ENCODE data around the gene NTSR1. TPM values are rescaled to one million over a fixed set of nuclear protein-coding genes. Genes with fewer than 3 reads are reported as not detected.

Gene NTSR1
- total RNA-seq, 1 experiment from 2014 or later, result 15.9 TPM

DNA sequence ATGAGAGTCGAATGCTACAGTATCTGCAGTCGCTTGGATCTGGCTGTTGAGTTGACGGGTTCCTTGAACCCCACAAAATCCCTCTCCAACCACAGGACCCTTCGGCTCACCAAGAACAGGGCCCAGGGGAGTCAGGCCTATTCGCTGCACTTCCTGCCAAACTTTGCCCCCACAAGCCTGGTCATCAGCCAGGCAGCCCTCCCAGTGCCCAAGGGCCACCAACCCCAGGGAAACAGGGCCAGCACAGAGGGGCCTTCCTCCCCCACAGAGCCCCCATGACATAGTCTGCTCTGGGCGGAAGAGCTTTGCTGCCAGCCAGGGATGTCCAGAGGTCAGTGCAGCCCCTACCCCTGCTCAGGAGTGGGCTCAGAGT lies 53.1 kb downstream of the NTSR1 start:
- POLR2A ChIA-PET (ENCODE audit: low non-redundant PET), result no interaction called here
- Histone ChIP-seq H3K27ac (ENCODE audit: low read depth, low read length, poor library complexity, severe bottlenecking) (peak overlapping the region; percentile 78), H3K36me3 (ENCODE audit: insufficient read depth, low read length, poor library complexity, severe bottlenecking) (peaks cover 12% of the 10 kb centered on the region), H3K27me3 (replicated peaks; ENCODE audit: insufficient read depth, low read depth, low read length, poor library complexity) (no peaks in the 10 kb centered on the region), H3K4me3 (ENCODE audit: low read depth, low read length, poor library complexity, severe bottlenecking) (no peak overlapping the region), H3K4me1 (ENCODE audit: insufficient read depth, low read length, poor library complexity, severe bottlenecking) (peaks cover 24% of the 10 kb centered on the region), H3K9me3 (ENCODE audit: low read depth, low read length, poor library complexity, severe bottlenecking) (no peaks in the 10 kb centered on the region)
- intact Hi-C loops (cut with micrococcal nuclease; ENCODE audit: unreplicated experiment), result no loop called here
- TF ChIP-seq, protein P1, sequence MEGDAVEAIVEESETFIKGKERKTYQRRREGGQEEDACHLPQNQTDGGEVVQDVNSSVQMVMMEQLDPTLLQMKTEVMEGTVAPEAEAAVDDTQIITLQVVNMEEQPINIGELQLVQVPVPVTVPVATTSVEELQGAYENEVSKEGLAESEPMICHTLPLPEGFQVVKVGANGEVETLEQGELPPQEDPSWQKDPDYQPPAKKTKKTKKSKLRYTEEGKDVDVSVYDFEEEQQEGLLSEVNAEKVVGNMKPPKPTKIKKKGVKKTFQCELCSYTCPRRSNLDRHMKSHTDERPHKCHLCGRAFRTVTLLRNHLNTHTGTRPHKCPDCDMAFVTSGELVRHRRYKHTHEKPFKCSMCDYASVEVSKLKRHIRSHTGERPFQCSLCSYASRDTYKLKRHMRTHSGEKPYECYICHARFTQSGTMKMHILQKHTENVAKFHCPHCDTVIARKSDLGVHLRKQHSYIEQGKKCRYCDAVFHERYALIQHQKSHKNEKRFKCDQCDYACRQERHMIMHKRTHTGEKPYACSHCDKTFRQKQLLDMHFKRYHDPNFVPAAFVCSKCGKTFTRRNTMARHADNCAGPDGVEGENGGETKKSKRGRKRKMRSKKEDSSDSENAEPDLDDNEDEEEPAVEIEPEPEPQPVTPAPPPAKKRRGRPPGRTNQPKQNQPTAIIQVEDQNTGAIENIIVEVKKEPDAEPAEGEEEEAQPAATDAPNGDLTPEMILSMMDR (conservative IDR thresholded peaks at IDR 0.05; ENCODE audit: low read depth, low read length), result no peak
- no peak for TF ChIP-seq EZH2 (IDR thresholded peaks at IDR 0.05; ENCODE audit: borderline replicate concordance, low read depth, low read length, poor library complexity, severe bottlenecking)
- CTCF ChIA-PET, result no interaction called here
- DNase-seq (ENCODE audit: low spot score), result no peak
- BruUV-seq (replicated peaks), result no TSS peak

DNA sequence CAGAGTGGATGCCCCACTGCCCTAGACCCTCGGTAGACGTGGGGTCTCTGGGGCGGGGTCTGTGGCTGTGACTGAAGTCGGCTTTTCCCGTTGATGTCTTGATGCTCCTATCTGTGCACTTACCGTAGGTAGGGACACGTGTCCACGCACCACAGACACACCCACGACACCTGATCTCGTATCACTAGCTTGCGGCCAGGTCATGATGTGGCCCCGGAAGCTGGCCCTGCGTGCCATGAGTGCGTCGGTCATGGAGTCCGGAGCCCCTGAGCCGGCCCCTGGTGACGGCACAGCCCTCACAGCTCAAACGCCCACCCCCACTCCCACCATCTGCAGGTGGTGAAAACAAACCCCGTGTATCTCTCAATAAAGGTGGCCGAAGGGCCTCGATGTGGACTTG lies 53.7 kb downstream of the NTSR1 start:
- Histone ChIP-seq H3K27me3 (replicated peaks; ENCODE audit: insufficient read depth, low read depth, low read length, poor library complexity) (no peaks in the 10 kb centered on the region), H3K9me3 (ENCODE audit: low read depth, low read length, poor library complexity, severe bottlenecking) (no peaks in the 10 kb centered on the region), H3K4me3 (ENCODE audit: low read depth, low read length, poor library complexity, severe bottlenecking) (no peak overlapping the region), H3K27ac (ENCODE audit: low read depth, low read length, poor library complexity, severe bottlenecking) (no peak overlapping the region), H3K36me3 (ENCODE audit: insufficient read depth, low read length, poor library complexity, severe bottlenecking) (peaks cover 12% of the 10 kb centered on the region), H3K4me1 (ENCODE audit: insufficient read depth, low read length, poor library complexity, severe bottlenecking) (peaks cover 30% of the 10 kb centered on the region)
- ChIA-PET POLR2A (ENCODE audit: low non-redundant PET) (interaction anchor here (0.6 kb wide), 1 partner anchor 70 kb away, joined by 5 read pairs; no protein-coding TSS in a partner anchor), CTCF (no interaction called here)
- no peak for DNase-seq (ENCODE audit: low spot score)
- BruUV-seq (replicated peaks), result no TSS peak
- no peak for TF ChIP-seq EZH2 (IDR thresholded peaks at IDR 0.05; ENCODE audit: borderline replicate concordance, low read depth, low read length, poor library complexity, severe bottlenecking)
- TF ChIP-seq, protein P1 (conservative IDR thresholded peaks at IDR 0.05; ENCODE audit: low read depth, low read length), result no peak
- intact Hi-C loops (cut with micrococcal nuclease; ENCODE audit: unreplicated experiment), result no loop called here

DNA sequence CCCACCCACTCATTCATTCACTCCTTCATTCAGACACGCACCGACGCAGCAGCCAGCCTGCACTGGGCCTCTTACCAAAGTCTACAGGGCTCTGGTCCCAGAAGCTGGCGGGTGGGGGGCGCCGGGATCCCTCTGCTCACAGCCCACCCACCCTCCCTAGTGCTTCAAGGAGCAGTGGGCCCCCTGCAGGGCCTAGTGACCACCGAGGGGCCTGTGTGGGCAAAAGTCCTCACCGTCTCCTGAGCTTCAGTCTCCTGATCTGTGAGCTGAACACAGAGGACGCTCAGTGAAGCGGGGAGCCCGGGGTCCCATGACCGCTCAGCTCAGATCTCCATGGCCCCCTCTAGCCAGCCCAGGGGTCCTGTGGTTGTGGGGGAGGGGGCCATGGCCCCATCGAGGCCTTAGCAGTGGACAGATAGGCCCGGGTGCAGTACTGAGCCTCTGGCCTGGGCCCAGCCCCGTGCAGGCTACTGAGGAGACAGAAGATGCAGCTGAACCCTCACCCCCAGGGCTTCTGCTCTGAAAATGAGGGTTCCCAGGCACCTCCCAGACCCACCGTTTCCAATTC lies 54.2 kb downstream of the NTSR1 start:
- ChIA-PET POLR2A (ENCODE audit: low non-redundant PET) (interaction anchor here (0.6 kb wide), 1 partner anchor 71 kb away, joined by 5 read pairs; no protein-coding TSS in a partner anchor), CTCF (interaction anchor here (0.5 kb wide), 1 partner anchor 12 kb away, joined by 3 read pairs; no protein-coding TSS in a partner anchor)
- intact Hi-C loops (cut with micrococcal nuclease; ENCODE audit: unreplicated experiment), result no loop called here
- Histone ChIP-seq H3K9me3 (ENCODE audit: low read depth, low read length, poor library complexity, severe bottlenecking) (no peaks in the 10 kb centered on the region), H3K27ac (ENCODE audit: low read depth, low read length, poor library complexity, severe bottlenecking) (no peak overlapping the region), H3K4me1 (ENCODE audit: insufficient read depth, low read length, poor library complexity, severe bottlenecking) (peaks cover 35% of the 10 kb centered on the region), H3K36me3 (ENCODE audit: insufficient read depth, low read length, poor library complexity, severe bottlenecking) (peaks cover 12% of the 10 kb centered on the region), H3K4me3 (ENCODE audit: low read depth, low read length, poor library complexity, severe bottlenecking) (no peak overlapping the region), H3K27me3 (replicated peaks; ENCODE audit: insufficient read depth, low read depth, low read length, poor library complexity) (no peaks in the 10 kb centered on the region)
- no peak for DNase-seq (ENCODE audit: low spot score)
- no TSS peak for BruUV-seq (replicated peaks)
- TF ChIP-seq, protein P1 (conservative IDR thresholded peaks at IDR 0.05; ENCODE audit: low read depth, low read length), result no peak
- TF ChIP-seq EZH2 (IDR thresholded peaks at IDR 0.05; ENCODE audit: borderline replicate concordance, low read depth, low read length, poor library complexity, severe bottlenecking), result no peak
